NOMO-1 treated with DMSO at 0.1 percent for 48 hours (cell line): Measurements from ENCODE around the gene PRM3.

Experiments used
- DNase-seq: peaks from one replicate; lab custom pipeline; 2025; ENCODE audit not compliant: unreplicated experiment; lab: John Stamatoyannopoulos, UW

PRM3 gene

GRCh38 chr16:11272921-11273720 lies at the start of gene PRM3:
PRM3 (minus strand) TSS chr16:11273629; CDS start chr16:11273595, 34 bp downstream.
- no peak for DNase-seq

GRCh38 chr16:11322823-11323222 lies 49.4 kb upstream of the PRM3 start:
- DNase-seq: no peak

GRCh38 chr16:11321662-11322061 lies 48.2 kb upstream of the PRM3 start:
- no peak for DNase-seq

GRCh38 chr16:11320170-11320569 lies 46.7 kb upstream of the PRM3 start:
- no peak for DNase-seq

GRCh38 chr16:11319529-11320146 lies 46.2 kb upstream of the PRM3 start:
- no peak for DNase-seq

GRCh38 chr16:11318817-11319216 lies 45.4 kb upstream of the PRM3 start:
- DNase-seq: no peak

GRCh38 chr16:11316331-11317015 lies 43.0 kb upstream of the PRM3 start:
- DNase-seq: no peak

GRCh38 chr16:11315510-11315909 lies 42.1 kb upstream of the PRM3 start:
- no peak for DNase-seq

GRCh38 chr16:11314309-11314894 lies 41.0 kb upstream of the PRM3 start:
- DNase-seq: no peak

GRCh38 chr16:11313493-11314308 lies 40.3 kb upstream of the PRM3 start:
- no peak for DNase-seq

GRCh38 chr16:11312718-11313492 lies 39.5 kb upstream of the PRM3 start:
- DNase-seq: no peak

GRCh38 chr16:11310997-11311561 lies 37.6 kb upstream of the PRM3 start:
- DNase-seq: peak; percentile 96

- DNase-seq: no peak
Measured at GRCh38 chr16:11310634-11310977, 37.2 kb upstream of the PRM3 start.

GRCh38 chr16:11309895-11310633 lies 36.6 kb upstream of the PRM3 start:
- DNase-seq: no peak

GRCh38 chr16:11308493-11309283 lies 35.3 kb upstream of the PRM3 start:
- DNase-seq: no peak

- no peak for DNase-seq
Measured at GRCh38 chr16:11307639-11308492, 34.4 kb upstream of the PRM3 start.

- peak; percentile 96 for DNase-seq
Measured at GRCh38 chr16:11306997-11307638, 33.7 kb upstream of the PRM3 start.
